SH-SY5Y (cell line): Measurements from ENCODE around the gene GADD45A.

Source experiments
- GATA2 ChIP-seq: IDR thresholded peaks from 2 replicates; pipeline ENCODE4 v1.6.1; 2011; ENCODE audit warnings: mild to moderate bottlenecking, low read depth, low read length
- GATA3 ChIP-seq: IDR thresholded peaks from 2 replicates; pipeline ENCODE4 v1.6.1; 2011; ENCODE audit warnings: low read depth, mild to moderate bottlenecking, low read length, moderate library complexity

DNA sequence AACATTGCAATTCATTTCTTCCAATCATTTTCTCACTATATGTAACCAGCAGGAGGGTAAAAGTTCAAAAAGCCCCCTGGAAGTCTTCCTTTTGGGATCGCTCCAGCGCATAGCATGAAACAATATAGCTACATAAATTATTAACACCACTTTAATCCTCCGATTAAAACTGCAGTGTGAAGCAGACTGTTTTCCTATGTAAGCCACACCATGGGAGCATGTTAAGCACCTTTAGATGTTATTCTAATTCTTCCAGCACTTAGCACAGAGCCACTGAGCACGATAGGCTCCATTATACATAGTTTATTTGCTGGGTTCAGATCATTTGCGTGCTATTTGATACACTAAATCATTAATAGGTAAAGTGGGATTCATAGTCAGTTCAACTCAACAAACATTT lies 18.4 kb upstream of the GADD45A start:
- TF ChIP-seq GATA3 (no peak), GATA2 (no peak)
